Bronchial epithelial cell (primary cell): ENCODE data around the gene WDR53. TPM values are rescaled to one million over a fixed set of nuclear protein-coding genes. Genes with fewer than 3 reads are reported as not detected.
"Not testable (repeated sequence)": the region's sequence is repeated elsewhere in the genome, so short reads cannot be mapped to it uniquely, and the experiment has no call there.

Source experiments
- DNase-seq: peaks from one replicate; pipeline ENCODE4 v3.0.0-alpha.2; 2010; ENCODE audit warnings: low read depth
- FAIRE-seq: peaks from 2 replicates; lab custom pipeline; 2011; peaks lifted over from hg19 to GRCh38; lab: Jason Lieb, UNC
- H3K27me3 ChIP-seq: 2 replicates; pipeline ENCODE4 v1.5.1; 2011; ENCODE audit warnings: low read length; ENCODE audit not compliant: control insufficient read depth, insufficient read depth
- H3K36me3 ChIP-seq: 2 replicates; pipeline ENCODE4 v1.5.1; 2011; ENCODE audit warnings: low read length; ENCODE audit not compliant: control insufficient read depth, insufficient read depth
- H3K4me3 ChIP-seq: 2 replicates; pipeline ENCODE4 v1.5.1; 2011; ENCODE audit warnings: mild to moderate bottlenecking, low read depth, low read length, control low read depth
- total RNA-seq: library from RNA; depleted of rRNA; stranded (reverse); fragments of >200 nt; gene quantifications from 2 replicates; pipeline ENCODE4 v1.2.1, GENCODE V29; 2014
- TF ChIP-seq, protein P1 (sequence below): IDR thresholded peaks from 2 replicates; pipeline ENCODE4 v1.5.1; 2011; ENCODE audit warnings: mild to moderate bottlenecking, moderate library complexity, low read length, control low read depth, inconsistent platforms; ENCODE audit not compliant: insufficient read depth, severe bottlenecking

The WDR53 gene
- total RNA-seq, 1 donor from 2014 or later: 9.5 TPM

- TF ChIP-seq, protein P1, sequence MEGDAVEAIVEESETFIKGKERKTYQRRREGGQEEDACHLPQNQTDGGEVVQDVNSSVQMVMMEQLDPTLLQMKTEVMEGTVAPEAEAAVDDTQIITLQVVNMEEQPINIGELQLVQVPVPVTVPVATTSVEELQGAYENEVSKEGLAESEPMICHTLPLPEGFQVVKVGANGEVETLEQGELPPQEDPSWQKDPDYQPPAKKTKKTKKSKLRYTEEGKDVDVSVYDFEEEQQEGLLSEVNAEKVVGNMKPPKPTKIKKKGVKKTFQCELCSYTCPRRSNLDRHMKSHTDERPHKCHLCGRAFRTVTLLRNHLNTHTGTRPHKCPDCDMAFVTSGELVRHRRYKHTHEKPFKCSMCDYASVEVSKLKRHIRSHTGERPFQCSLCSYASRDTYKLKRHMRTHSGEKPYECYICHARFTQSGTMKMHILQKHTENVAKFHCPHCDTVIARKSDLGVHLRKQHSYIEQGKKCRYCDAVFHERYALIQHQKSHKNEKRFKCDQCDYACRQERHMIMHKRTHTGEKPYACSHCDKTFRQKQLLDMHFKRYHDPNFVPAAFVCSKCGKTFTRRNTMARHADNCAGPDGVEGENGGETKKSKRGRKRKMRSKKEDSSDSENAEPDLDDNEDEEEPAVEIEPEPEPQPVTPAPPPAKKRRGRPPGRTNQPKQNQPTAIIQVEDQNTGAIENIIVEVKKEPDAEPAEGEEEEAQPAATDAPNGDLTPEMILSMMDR: no peak
- FAIRE-seq: no peak
- Histone ChIP-seq H3K27me3 (no peaks in the 10 kb centered on the region), H3K36me3 (no peaks in the 10 kb centered on the region), H3K4me3 (no peak overlapping the region)
- no peak for DNase-seq
These were observed 28.0 kb upstream of the WDR53 start for GRCh38 chr3:196596355-196596754.

DNA sequence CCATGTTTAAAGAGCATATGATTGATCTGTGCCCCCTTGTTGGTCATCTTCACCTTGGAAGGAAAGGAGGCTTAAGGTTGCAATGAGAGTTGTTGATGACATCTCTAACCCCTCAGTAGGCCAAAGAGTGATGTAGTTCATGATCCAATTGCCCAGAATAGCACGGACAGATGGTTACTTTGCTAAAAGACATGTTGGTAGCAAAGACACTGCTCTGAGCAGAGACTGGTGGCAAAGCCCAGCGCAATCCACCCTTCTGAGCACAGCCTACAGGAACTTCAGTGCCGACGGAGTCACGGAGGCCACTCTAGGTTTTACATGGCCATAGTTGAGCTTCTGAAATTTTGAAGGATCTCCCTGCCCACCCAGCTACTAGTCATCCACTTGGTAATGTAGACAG, 21.9 kb upstream of the WDR53 start:
- TF ChIP-seq, protein P1: no peak
- DNase-seq (no peak), FAIRE-seq (no peak)
- H3K27me3 ChIP-seq: no peaks in the 10 kb centered on the region
- H3K4me3 ChIP-seq: no peak overlapping the region
- H3K36me3 ChIP-seq: no peaks in the 10 kb centered on the region

GRCh38 chr3:196585044-196585757, 16.8 kb upstream of the WDR53 start:
- DNase-seq (no peak), FAIRE-seq (no peak)
- TF ChIP-seq, protein P1: no peak

GRCh38 chr3:196572389-196572788, 4.0 kb upstream of the WDR53 start:
- no peak for FAIRE-seq
- TF ChIP-seq, protein P1: no peak

More at GRCh38 chr3:196585044-196585757, 16.8 kb upstream of the WDR53 start:
- Histone ChIP-seq H3K36me3 (peaks cover 4% of the 10 kb centered on the region), H3K4me3 (no peak overlapping the region), H3K27me3 (no peaks in the 10 kb centered on the region)

GRCh38 chr3:196570332-196570731, 2.0 kb upstream of the WDR53 start:
- FAIRE-seq, H3K4me3 ChIP-seq: not testable (repeated sequence)

More at GRCh38 chr3:196572389-196572788, 4.0 kb upstream of the WDR53 start:
- peaks cover under 1% of the 10 kb centered on the region for H3K36me3 ChIP-seq
- no peak overlapping the region for H3K4me3 ChIP-seq
- no peak for DNase-seq
- H3K27me3 ChIP-seq: no peaks in the 10 kb centered on the region

DNA sequence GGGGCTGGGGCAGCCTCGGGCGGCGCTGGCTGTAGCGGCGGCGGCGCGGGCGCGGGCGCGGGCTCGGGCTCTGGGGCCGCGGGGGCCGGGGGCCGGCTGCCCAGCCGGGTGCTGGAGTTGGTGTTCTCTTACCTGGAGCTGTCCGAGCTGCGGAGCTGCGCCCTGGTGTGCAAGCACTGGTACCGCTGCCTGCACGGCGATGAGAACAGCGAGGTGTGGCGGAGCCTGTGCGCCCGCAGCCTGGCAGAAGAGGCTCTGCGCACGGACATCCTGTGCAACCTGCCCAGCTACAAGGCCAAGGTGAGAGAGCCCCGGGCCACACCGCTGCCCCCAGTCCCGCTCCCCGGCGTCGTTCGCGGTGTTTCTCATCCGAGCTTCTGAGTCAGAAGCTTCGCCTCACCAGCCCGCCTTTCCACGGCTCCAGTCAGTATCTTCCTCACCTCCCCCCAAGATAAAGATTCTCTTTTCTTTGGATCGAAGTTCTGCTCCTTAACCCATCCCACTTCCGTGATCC, 706 bp upstream of the WDR53 start:
- TF ChIP-seq, protein P1: no peak
- no peak for FAIRE-seq
- H3K36me3 ChIP-seq: no peaks in the 10 kb centered on the region
- peak; percentile 47 for DNase-seq
- H3K4me3 ChIP-seq: peak overlapping the region; percentile 89
- H3K27me3 ChIP-seq: no peaks in the 10 kb centered on the region

More at GRCh38 chr3:196570332-196570731, 2.0 kb upstream of the WDR53 start:
- H3K36me3 ChIP-seq, DNase-seq, H3K27me3 ChIP-seq: not testable (repeated sequence)
